Activated naive CD8-positive, alpha-beta T cell treated with anti-CD3 and anti-CD28 coated beads for 36 hours (primary cell): ENCODE results near the gene POU2F1. TPM values are rescaled to one million over a fixed set of nuclear protein-coding genes. Genes with fewer than 3 reads are reported as not detected.

Experiments
- DNase-seq: peaks from one replicate; pipeline ENCODE4 v3.0.0; 2021
- H3K27ac Mint-ChIP-seq: one replicate; pipeline ENCODE4 v1.8.0; 2022; ENCODE audit warnings: mild to moderate bottlenecking, moderate library complexity, mixed read lengths
- H3K27me3 Mint-ChIP-seq: one replicate; pipeline ENCODE4 v1.8.0; 2022; ENCODE audit warnings: mild to moderate bottlenecking, mixed read lengths
- H3K36me3 Mint-ChIP-seq: one replicate; pipeline ENCODE4 v1.8.0; 2021; ENCODE audit warnings: mild to moderate bottlenecking, mixed read lengths
- H3K4me1 Mint-ChIP-seq: one replicate; pipeline ENCODE4 v1.8.0; 2021; ENCODE audit warnings: mixed read lengths
- H3K4me3 Mint-ChIP-seq: one replicate; pipeline ENCODE4 v1.8.0; 2022; ENCODE audit warnings: mild to moderate bottlenecking, moderate library complexity, mixed read lengths
- H3K9me3 Mint-ChIP-seq: one replicate; pipeline ENCODE4 v1.8.0; 2022; ENCODE audit warnings: mixed read lengths
- total RNA-seq, 2 experiments: library from RNA; stranded (reverse); gene quantifications; one replicate each; pipeline ENCODE4 v1.2.3, GENCODE V29; 2021

The POU2F1 gene
- total RNA-seq, 2 experiments from 2014 or later: 13.5 to 17.3 TPM

- peaks cover 59% of the 10 kb centered on the region for H3K4me1 Mint-ChIP-seq
Measured at GRCh38 chr1:167457936-167458584, 237.4 kb downstream of the POU2F1 start.

DNA sequence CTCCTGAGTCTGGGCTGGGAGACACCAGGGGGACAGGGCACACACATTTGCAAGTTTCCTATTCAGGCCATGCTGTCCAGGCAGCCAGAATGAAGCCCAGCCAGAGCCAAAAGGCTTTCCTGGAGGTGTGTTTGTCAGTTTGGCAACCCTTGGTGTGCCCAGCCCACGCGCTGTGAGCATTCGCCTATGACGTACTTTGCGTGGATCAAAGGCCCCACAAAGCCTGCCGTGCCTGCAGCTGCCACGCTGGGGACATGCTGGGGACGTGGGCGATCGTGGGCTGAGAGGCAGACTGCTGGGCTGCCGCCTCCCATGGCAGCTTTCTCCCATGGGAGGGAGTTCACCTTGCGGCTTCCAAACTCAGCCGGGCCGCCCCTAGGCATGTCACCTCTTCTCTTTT is 240.2 kb downstream of the POU2F1 start:
- Mint-ChIP-seq H3K36me3 (peaks cover 45% of the 10 kb centered on the region), H3K27ac (peak overlapping the region; percentile 74), H3K4me3 (no peak overlapping the region), H3K9me3 (no peaks in the 10 kb centered on the region), H3K27me3 (no peaks in the 10 kb centered on the region), H3K4me1 (peaks cover 72% of the 10 kb centered on the region)
- DNase-seq: peak; percentile 58

More at GRCh38 chr1:167457936-167458584, 237.4 kb downstream of the POU2F1 start:
- DNase-seq: no peak
- Mint-ChIP-seq H3K27ac (no peak overlapping the region), H3K9me3 (no peaks in the 10 kb centered on the region), H3K36me3 (peaks cover 33% of the 10 kb centered on the region), H3K4me3 (no peak overlapping the region), H3K27me3 (no peaks in the 10 kb centered on the region)

DNA sequence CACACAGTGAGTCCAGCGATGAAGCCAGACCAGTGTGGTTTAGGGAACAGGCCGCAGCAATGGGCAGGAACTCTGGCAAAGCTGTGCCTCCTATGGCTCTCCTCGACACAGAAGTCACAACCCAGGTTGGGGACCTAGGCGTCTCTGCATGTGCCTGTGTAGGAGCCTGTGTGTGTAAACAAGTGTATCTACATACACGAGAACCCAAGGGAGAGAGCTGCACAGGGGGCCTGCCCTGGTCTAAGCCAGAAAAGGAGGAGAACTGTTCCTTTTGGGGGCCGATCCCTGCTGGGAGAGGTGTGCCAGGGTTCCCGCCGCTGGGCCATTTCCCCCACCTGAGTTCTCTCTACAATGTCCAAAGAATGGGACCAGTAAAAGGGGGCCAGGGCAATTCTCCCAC is 241.7 kb downstream of the POU2F1 start:
- Mint-ChIP-seq H3K4me1 (peaks cover 62% of the 10 kb centered on the region), H3K9me3 (no peaks in the 10 kb centered on the region), H3K27ac (peak overlapping the region; percentile 77), H3K27me3 (no peaks in the 10 kb centered on the region), H3K36me3 (peaks cover 51% of the 10 kb centered on the region), H3K4me3 (no peak overlapping the region)
- no peak for DNase-seq

GRCh38 chr1:167463080-167463479 is 242.4 kb downstream of the POU2F1 start:
- Mint-ChIP-seq H3K36me3 (peaks cover 51% of the 10 kb centered on the region), H3K27me3 (no peaks in the 10 kb centered on the region), H3K27ac (peak overlapping the region; percentile 77), H3K9me3 (no peaks in the 10 kb centered on the region), H3K4me3 (no peak overlapping the region), H3K4me1 (peaks cover 64% of the 10 kb centered on the region)
- no peak for DNase-seq

- no peak for DNase-seq
- H3K4me3 Mint-ChIP-seq: no peak overlapping the region
Measured at GRCh38 chr1:167463875-167464575, 243.3 kb downstream of the POU2F1 start.

DNA sequence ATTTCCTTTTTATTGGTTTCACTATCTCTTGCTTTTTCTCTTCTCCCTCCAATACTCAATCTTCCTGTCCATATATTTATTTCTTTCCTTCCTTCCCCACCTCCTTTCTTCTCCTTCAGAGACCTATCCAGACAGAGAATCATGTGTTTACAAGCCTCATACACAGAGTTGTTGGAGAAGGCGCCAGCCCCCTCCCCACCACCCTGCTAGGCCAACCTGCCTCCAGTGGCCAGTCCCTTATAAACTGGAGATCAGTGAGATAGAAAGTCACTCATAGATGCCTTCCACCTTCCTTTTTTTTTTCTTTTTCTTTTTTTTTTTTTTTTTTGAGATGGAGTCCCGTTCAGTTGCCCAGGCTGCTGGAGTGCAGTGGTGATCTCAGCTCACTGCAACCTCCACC is 244.3 kb downstream of the POU2F1 start:
- H3K4me1 Mint-ChIP-seq: peaks cover 74% of the 10 kb centered on the region
- no peak overlapping the region for H3K4me3 Mint-ChIP-seq
- H3K36me3 Mint-ChIP-seq: peaks cover 52% of the 10 kb centered on the region
- H3K27ac Mint-ChIP-seq: peak overlapping the region; percentile 21
- no peak for DNase-seq
- no peaks in the 10 kb centered on the region for H3K27me3 Mint-ChIP-seq
- H3K9me3 Mint-ChIP-seq: no peaks in the 10 kb centered on the region

More at GRCh38 chr1:167463875-167464575, 243.3 kb downstream of the POU2F1 start:
- Mint-ChIP-seq H3K9me3 (no peaks in the 10 kb centered on the region), H3K36me3 (peaks cover 53% of the 10 kb centered on the region), H3K27me3 (no peaks in the 10 kb centered on the region), H3K27ac (peak overlapping the region; percentile 16), H3K4me1 (peaks cover 70% of the 10 kb centered on the region)

GRCh38 chr1:167465743-167466142 is 245.1 kb downstream of the POU2F1 start:
- H3K9me3 Mint-ChIP-seq: no peaks in the 10 kb centered on the region
- DNase-seq: no peak
- peaks cover 50% of the 10 kb centered on the region for H3K36me3 Mint-ChIP-seq
- no peak overlapping the region for H3K4me3 Mint-ChIP-seq
- H3K27me3 Mint-ChIP-seq: no peaks in the 10 kb centered on the region
- peak overlapping the region; percentile 68 for H3K27ac Mint-ChIP-seq
- H3K4me1 Mint-ChIP-seq: peaks cover 73% of the 10 kb centered on the region

GRCh38 chr1:167467126-167467710 is 246.5 kb downstream of the POU2F1 start:
- Mint-ChIP-seq H3K4me1 (peaks cover 67% of the 10 kb centered on the region), H3K27me3 (no peaks in the 10 kb centered on the region), H3K27ac (peak overlapping the region; percentile 67), H3K36me3 (peaks cover 54% of the 10 kb centered on the region), H3K4me3 (no peak overlapping the region), H3K9me3 (no peaks in the 10 kb centered on the region)
- DNase-seq: no peak

DNA sequence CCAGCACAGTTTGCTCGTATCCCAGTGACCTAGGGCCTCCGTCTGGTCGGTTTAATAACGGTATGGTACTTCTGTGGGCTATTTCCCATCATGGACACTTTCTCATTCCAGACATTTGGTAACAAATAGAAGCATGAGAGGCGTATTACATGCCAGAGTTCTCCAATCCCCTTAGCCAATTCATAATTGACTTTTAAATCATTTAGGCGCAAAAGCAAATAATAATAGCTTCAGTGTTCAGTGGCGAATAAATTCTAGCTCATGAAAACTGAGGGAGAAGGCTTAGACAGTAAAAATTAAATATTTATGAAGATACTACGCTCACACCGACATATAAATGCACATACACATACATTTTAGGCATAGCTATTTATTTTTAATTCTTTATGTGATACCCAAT is 247.1 kb downstream of the POU2F1 start:
- H3K27me3 Mint-ChIP-seq: no peaks in the 10 kb centered on the region
- no peak for DNase-seq
- H3K4me3 Mint-ChIP-seq: no peak overlapping the region
- peaks cover 55% of the 10 kb centered on the region for H3K36me3 Mint-ChIP-seq
- peak overlapping the region; percentile 67 for H3K27ac Mint-ChIP-seq
- no peaks in the 10 kb centered on the region for H3K9me3 Mint-ChIP-seq
- peaks cover 69% of the 10 kb centered on the region for H3K4me1 Mint-ChIP-seq

DNA sequence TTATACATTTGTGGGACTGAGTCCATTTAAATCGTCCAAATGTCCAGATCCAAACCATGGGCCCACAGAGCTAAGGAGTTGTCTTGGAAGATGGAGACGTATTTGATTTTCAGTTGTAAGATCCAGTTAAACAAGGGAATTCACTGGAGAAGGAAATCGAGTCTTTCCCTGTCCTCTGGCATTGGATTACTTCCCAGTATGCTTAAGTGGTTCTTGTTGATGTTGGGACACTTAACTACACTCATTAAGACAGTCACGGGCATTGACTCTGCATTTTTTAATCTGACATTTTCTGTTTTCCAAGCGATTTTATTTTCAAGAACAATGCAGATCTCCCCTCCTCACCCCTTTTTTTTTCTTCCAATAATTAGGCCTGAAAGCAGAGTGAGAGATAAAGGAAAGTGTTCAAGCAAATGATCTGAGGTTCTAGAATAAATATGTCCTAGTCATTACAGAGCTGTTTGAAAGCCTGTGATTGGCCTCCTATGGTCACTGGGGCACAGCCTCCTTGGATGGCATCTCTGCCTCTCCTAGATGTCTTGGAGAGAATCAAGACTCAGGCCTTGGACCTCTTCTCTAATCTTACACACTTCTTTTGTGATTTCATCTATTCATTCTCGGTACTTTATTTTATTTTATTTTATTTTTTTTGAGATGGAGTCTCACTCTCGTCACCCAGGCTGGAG is 248.7 kb downstream of the POU2F1 start:
- Mint-ChIP-seq H3K4me3 (no peak overlapping the region), H3K9me3 (no peaks in the 10 kb centered on the region), H3K27ac (peak overlapping the region; percentile 56), H3K27me3 (no peaks in the 10 kb centered on the region), H3K4me1 (peaks cover 72% of the 10 kb centered on the region), H3K36me3 (peaks cover 60% of the 10 kb centered on the region)
- no peak for DNase-seq

GRCh38 chr1:167471568-167471967 is 250.9 kb downstream of the POU2F1 start:
- DNase-seq: no peak
- Mint-ChIP-seq H3K27me3 (no peaks in the 10 kb centered on the region), H3K9me3 (no peaks in the 10 kb centered on the region), H3K4me1 (peaks cover 71% of the 10 kb centered on the region), H3K27ac (peak overlapping the region; percentile 74), H3K4me3 (no peak overlapping the region), H3K36me3 (peaks cover 60% of the 10 kb centered on the region)

GRCh38 chr1:167472752-167473521 is 252.3 kb downstream of the POU2F1 start:
- H3K27ac Mint-ChIP-seq: peak overlapping the region; percentile 79
- peak overlapping the region; percentile 42 for H3K4me3 Mint-ChIP-seq
- H3K27me3 Mint-ChIP-seq: no peaks in the 10 kb centered on the region
- peaks cover 74% of the 10 kb centered on the region for H3K4me1 Mint-ChIP-seq
- DNase-seq: peak; percentile 66
- H3K36me3 Mint-ChIP-seq: peaks cover 66% of the 10 kb centered on the region
- H3K9me3 Mint-ChIP-seq: no peaks in the 10 kb centered on the region

- H3K27ac Mint-ChIP-seq: peak overlapping the region; percentile 79
- H3K9me3 Mint-ChIP-seq: no peaks in the 10 kb centered on the region
- no peak for DNase-seq
- H3K27me3 Mint-ChIP-seq: no peaks in the 10 kb centered on the region
- H3K4me1 Mint-ChIP-seq: peaks cover 73% of the 10 kb centered on the region
- H3K4me3 Mint-ChIP-seq: peak overlapping the region; percentile 42
- peaks cover 67% of the 10 kb centered on the region for H3K36me3 Mint-ChIP-seq
Measured at GRCh38 chr1:167473761-167474160, 253.1 kb downstream of the POU2F1 start.

- Mint-ChIP-seq H3K36me3 (peaks cover 67% of the 10 kb centered on the region), H3K4me3 (peak overlapping the region; percentile 42), H3K27me3 (no peaks in the 10 kb centered on the region), H3K4me1 (peaks cover 73% of the 10 kb centered on the region), H3K9me3 (no peaks in the 10 kb centered on the region), H3K27ac (peak overlapping the region; percentile 79)
- no peak for DNase-seq
Measured at GRCh38 chr1:167474191-167474641, 253.5 kb downstream of the POU2F1 start.
